ENCODE data around the gene PARD3.

Gene PARD3

DNA sequence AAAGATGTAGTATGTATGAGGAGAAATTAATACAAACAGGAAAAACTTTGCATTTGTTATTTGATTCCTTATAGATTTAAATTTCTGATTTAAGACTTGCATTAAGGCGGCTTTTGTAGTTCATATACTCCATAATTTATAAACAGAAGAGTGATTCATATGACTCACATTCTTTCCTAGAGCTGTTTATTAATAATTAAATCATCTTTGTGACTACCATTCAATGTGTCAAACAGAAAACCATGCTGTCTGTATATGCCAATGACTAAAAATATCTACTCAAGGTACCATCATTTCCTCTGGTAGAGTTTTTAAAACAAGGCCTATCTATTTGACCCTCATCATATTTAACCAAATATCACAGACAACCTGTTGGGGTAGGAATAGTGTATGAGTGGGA, 501.7 kb downstream of the PARD3 start:
- H3K9me2 ChIP-seq (replicated peaks; ENCODE audit: low read depth, low read length), result no peaks in the 10 kb centered on the region
- no peak overlapping the region for H2AFZ ChIP-seq (ENCODE audit: low read length)
- no peaks in the 10 kb centered on the region for H3K79me2 ChIP-seq (ENCODE audit: insufficient read depth, low read length)
- no peaks in the 10 kb centered on the region for H3K9me3 ChIP-seq (ENCODE audit: insufficient read depth, low read depth, low read length)
- peaks cover 43% of the 10 kb centered on the region for H3K4me1 ChIP-seq (ENCODE audit: insufficient read depth, low read length, poor library complexity, severe bottlenecking)
- H3K27me3 ChIP-seq (ENCODE audit: insufficient read depth, low read length, poor library complexity, severe bottlenecking), result no peaks in the 10 kb centered on the region
- no peaks in the 10 kb centered on the region for H3K36me3 ChIP-seq (ENCODE audit: insufficient read depth, low read length)
- H3K9ac ChIP-seq (ENCODE audit: low read depth, low read length, poor library complexity, severe bottlenecking), result peak overlapping the region; percentile 14
- no peak for TF ChIP-seq CTCF (conservative IDR thresholded peaks at IDR 0.05; ENCODE audit: low read length)
- TF ChIP-seq EZH2phosphoT487 (IDR thresholded peaks at IDR 0.05; ENCODE audit: borderline replicate concordance), result no peak
- H3K4me3 ChIP-seq (ENCODE audit: low read length, poor library complexity, severe bottlenecking), result no peak overlapping the region
- no peaks in the 10 kb centered on the region for H4K20me1 ChIP-seq (ENCODE audit: insufficient read depth, low read length, poor library complexity, severe bottlenecking)
- H3F3A ChIP-seq (ENCODE audit: low read depth), result no peaks in the 10 kb centered on the region
- H3K4me2 ChIP-seq (ENCODE audit: low read depth, low read length, poor library complexity, severe bottlenecking), result peak overlapping the region; percentile 51

GRCh38 chr10:34311679-34312078, 503.4 kb downstream of the PARD3 start:
- no peaks in the 10 kb centered on the region for H4K20me1 ChIP-seq (ENCODE audit: insufficient read depth, low read length, poor library complexity, severe bottlenecking)
- no peak overlapping the region for H3K4me2 ChIP-seq (ENCODE audit: low read depth, low read length, poor library complexity, severe bottlenecking)
- H3K27me3 ChIP-seq (ENCODE audit: insufficient read depth, low read length, poor library complexity, severe bottlenecking), result no peaks in the 10 kb centered on the region
- no peaks in the 10 kb centered on the region for H3K9me2 ChIP-seq (replicated peaks; ENCODE audit: low read depth, low read length)
- TF ChIP-seq CTCF (conservative IDR thresholded peaks at IDR 0.05; ENCODE audit: low read length) (no peak), EZH2phosphoT487 (IDR thresholded peaks at IDR 0.05; ENCODE audit: borderline replicate concordance) (no peak)
- no peak overlapping the region for H3K4me3 ChIP-seq (ENCODE audit: low read length, poor library complexity, severe bottlenecking)
- no peaks in the 10 kb centered on the region for H3K79me2 ChIP-seq (ENCODE audit: insufficient read depth, low read length)
- no peaks in the 10 kb centered on the region for H3F3A ChIP-seq (ENCODE audit: low read depth)
- no peak overlapping the region for H3K9ac ChIP-seq (ENCODE audit: low read depth, low read length, poor library complexity, severe bottlenecking)
- H3K36me3 ChIP-seq (ENCODE audit: insufficient read depth, low read length), result no peaks in the 10 kb centered on the region
- H3K9me3 ChIP-seq (ENCODE audit: insufficient read depth, low read depth, low read length), result no peaks in the 10 kb centered on the region
- H2AFZ ChIP-seq (ENCODE audit: low read length), result no peak overlapping the region
- H3K4me1 ChIP-seq (ENCODE audit: insufficient read depth, low read length, poor library complexity, severe bottlenecking), result peaks cover 43% of the 10 kb centered on the region

GRCh38 chr10:34310234-34310633, 504.9 kb downstream of the PARD3 start:
- Histone ChIP-seq H3K4me3 (ENCODE audit: low read length, poor library complexity, severe bottlenecking) (no peak overlapping the region), H4K20me1 (ENCODE audit: insufficient read depth, low read length, poor library complexity, severe bottlenecking) (no peaks in the 10 kb centered on the region), H3K9me3 (ENCODE audit: insufficient read depth, low read depth, low read length) (no peaks in the 10 kb centered on the region), H3F3A (ENCODE audit: low read depth) (no peaks in the 10 kb centered on the region), H3K27me3 (ENCODE audit: insufficient read depth, low read length, poor library complexity, severe bottlenecking) (no peaks in the 10 kb centered on the region), H3K9me2 (replicated peaks; ENCODE audit: low read depth, low read length) (no peaks in the 10 kb centered on the region), H3K4me2 (ENCODE audit: low read depth, low read length, poor library complexity, severe bottlenecking) (no peak overlapping the region), H2AFZ (ENCODE audit: low read length) (no peak overlapping the region), H3K79me2 (ENCODE audit: insufficient read depth, low read length) (no peaks in the 10 kb centered on the region), H3K4me1 (ENCODE audit: insufficient read depth, low read length, poor library complexity, severe bottlenecking) (peaks cover 38% of the 10 kb centered on the region), H3K9ac (ENCODE audit: low read depth, low read length, poor library complexity, severe bottlenecking) (no peak overlapping the region), H3K36me3 (ENCODE audit: insufficient read depth, low read length) (no peaks in the 10 kb centered on the region)
- no peak for TF ChIP-seq CTCF (conservative IDR thresholded peaks at IDR 0.05; ENCODE audit: low read length)
- TF ChIP-seq EZH2phosphoT487 (IDR thresholded peaks at IDR 0.05; ENCODE audit: borderline replicate concordance), result no peak

All from Loucy (cell line).